ENCODE measurements around the gene CLCN4.

Gene CLCN4

DNA sequence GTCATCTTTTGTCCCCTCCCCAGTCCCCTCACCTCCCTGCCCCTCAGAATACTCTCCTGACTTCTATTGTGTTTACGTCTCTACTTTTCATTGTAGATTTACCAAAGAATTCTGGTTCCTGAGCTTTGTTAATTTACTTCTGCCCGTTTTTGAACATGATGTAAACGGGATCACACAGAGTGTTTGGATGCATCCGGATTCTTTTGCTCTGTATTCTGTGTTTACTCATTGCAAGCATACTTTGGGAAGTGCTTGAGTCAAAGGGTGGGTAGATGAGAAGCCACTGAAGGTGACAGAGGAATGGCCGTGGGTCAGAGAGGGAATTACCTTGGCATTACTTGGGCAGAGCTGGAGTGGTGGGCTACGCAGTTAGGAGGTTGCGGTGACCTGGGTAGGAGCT is 18.0 kb downstream of the CLCN4 start (continued):
- no peak for TF ChIP-seq ZNF292 (tag by site-specific recombination; IDR thresholded peaks at IDR 0.05; ENCODE audit: borderline replicate concordance, low read depth)

DNA sequence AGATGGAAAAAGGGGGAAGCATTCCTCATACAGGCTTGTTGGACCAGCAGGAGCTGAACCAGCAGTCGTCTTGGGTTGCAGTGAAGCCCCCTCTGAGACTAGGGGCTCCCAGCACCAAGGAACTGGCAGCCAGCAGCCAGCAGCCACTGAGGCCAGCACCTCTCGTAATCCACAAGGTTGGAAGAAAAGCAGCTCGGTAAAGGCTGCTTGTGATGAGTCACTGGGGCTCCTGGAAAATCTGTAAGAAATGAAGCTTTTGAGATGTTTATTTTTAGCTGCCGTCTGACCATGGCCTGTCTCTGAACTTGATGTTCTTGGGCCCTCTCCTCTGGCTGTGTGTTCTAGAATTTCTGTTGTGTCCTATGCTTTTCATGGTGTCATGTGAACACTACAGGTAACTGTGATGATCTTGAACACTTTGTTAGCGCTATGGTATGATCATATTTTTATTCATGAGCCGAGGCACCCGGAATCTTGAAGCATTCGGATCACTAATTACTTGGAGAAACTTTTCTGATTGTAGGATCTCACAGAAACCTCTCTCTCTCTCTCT is 18.6 kb downstream of the CLCN4 start:
- H3K4me3 ChIP-seq (ENCODE audit: low read depth, low read length): no peak overlapping the region
- H3K36me3 ChIP-seq (ENCODE audit: control insufficient read depth in 2 of 2, insufficient read depth in 1 of 2, low read length in 2 of 2): no peaks in the 10 kb centered on the region
- H3K9me3 ChIP-seq (ENCODE audit: control insufficient read depth, insufficient read depth, low read depth, low read length): no peaks in the 10 kb centered on the region
- ChIA-PET POLR2A (no interaction called here), CTCF (interaction anchor here (1.6 to 5.7 kb wide), 2 partner anchors 14 to 56 kb away, joined by 4 to 33 read pairs; no protein-coding TSS in a partner anchor)
- TF ChIP-seq, protein P1, sequence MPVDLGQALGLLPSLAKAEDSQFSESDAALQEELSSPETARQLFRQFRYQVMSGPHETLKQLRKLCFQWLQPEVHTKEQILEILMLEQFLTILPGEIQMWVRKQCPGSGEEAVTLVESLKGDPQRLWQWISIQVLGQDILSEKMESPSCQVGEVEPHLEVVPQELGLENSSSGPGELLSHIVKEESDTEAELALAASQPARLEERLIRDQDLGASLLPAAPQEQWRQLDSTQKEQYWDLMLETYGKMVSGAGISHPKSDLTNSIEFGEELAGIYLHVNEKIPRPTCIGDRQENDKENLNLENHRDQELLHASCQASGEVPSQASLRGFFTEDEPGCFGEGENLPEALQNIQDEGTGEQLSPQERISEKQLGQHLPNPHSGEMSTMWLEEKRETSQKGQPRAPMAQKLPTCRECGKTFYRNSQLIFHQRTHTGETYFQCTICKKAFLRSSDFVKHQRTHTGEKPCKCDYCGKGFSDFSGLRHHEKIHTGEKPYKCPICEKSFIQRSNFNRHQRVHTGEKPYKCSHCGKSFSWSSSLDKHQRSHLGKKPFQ (tag by site-specific recombination; IDR thresholded peaks at IDR 0.05): no peak
- TF ChIP-seq, protein P2, sequence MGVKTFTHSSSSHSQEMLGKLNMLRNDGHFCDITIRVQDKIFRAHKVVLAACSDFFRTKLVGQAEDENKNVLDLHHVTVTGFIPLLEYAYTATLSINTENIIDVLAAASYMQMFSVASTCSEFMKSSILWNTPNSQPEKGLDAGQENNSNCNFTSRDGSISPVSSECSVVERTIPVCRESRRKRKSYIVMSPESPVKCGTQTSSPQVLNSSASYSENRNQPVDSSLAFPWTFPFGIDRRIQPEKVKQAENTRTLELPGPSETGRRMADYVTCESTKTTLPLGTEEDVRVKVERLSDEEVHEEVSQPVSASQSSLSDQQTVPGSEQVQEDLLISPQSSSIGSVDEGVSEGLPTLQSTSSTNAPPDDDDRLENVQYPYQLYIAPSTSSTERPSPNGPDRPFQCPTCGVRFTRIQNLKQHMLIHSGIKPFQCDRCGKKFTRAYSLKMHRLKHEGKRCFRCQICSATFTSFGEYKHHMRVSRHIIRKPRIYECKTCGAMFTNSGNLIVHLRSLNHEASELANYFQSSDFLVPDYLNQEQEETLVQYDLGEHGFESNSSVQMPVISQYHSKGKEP (tag by site-specific recombination; IDR thresholded peaks at IDR 0.05): no peak
- TF ChIP-seq ZBTB48 (tag by site-specific recombination; IDR thresholded peaks at IDR 0.05): no peak
- TF ChIP-seq ZNF76 (tag by site-specific recombination; IDR thresholded peaks at IDR 0.05; ENCODE audit: borderline replicate concordance, low read depth): no peak
- TF ChIP-seq, protein P3, sequence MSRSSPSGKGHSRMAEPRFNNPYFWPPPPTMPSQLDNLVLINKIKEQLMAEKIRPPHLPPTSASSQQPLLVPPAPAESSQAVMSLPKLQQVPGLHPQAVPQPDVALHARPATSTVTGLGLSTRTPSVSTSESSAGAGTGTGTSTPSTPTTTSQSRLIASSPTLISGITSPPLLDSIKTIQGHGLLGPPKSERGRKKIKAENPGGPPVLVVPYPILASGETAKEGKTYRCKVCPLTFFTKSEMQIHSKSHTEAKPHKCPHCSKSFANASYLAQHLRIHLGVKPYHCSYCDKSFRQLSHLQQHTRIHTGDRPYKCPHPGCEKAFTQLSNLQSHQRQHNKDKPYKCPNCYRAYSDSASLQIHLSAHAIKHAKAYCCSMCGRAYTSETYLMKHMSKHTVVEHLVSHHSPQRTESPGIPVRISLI (tag by site-specific recombination; IDR thresholded peaks at IDR 0.05): no peak
- TF ChIP-seq ZNF426 (tag by site-specific recombination; IDR thresholded peaks at IDR 0.05): no peak
- TF ChIP-seq, protein P4, sequence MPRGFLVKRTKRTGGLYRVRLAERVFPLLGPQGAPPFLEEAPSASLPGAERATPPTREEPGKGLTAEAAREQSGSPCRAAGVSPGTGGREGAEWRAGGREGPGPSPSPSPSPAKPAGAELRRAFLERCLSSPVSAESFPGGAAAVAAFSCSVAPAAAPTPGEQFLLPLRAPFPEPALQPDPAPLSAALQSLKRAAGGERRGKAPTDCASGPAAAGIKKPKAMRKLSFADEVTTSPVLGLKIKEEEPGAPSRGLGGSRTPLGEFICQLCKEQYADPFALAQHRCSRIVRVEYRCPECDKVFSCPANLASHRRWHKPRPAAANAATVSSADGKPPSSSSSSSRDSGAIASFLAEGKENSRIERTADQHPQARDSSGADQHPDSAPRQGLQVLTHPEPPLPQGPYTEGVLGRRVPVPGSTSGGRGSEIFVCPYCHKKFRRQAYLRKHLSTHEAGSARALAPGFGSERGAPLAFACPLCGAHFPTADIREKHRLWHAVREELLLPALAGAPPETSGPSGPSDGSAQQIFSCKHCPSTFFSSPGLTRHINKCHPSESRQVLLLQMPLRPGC (tag by site-specific recombination; IDR thresholded peaks at IDR 0.05): no peak
- TF ChIP-seq ZNF561 (tag by site-specific recombination; IDR thresholded peaks at IDR 0.05; ENCODE audit: borderline replicate concordance): no peak
- no peak for TF ChIP-seq SALL2 (tag by site-specific recombination; IDR thresholded peaks at IDR 0.05; ENCODE audit: borderline replicate concordance)
- no peak for TF ChIP-seq ZNF571 (tag by site-specific recombination; IDR thresholded peaks at IDR 0.05)
- TF ChIP-seq, protein P5, sequence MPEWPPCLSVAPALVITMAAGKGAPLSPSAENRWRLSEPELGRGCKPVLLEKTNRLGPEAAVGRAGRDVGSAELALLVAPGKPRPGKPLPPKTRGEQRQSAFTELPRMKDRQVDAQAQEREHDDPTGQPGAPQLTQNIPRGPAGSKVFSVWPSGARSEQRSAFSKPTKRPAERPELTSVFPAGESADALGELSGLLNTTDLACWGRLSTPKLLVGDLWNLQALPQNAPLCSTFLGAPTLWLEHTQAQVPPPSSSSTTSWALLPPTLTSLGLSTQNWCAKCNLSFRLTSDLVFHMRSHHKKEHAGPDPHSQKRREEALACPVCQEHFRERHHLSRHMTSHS (tag by site-specific recombination; IDR thresholded peaks at IDR 0.05): no peak
- TF ChIP-seq ZNF341 (tag by site-specific recombination; IDR thresholded peaks at IDR 0.05; ENCODE audit: low read depth): no peak
- TF ChIP-seq ZNF112 (tag by site-specific recombination; IDR thresholded peaks at IDR 0.05): no peak
- TF ChIP-seq, protein P6, sequence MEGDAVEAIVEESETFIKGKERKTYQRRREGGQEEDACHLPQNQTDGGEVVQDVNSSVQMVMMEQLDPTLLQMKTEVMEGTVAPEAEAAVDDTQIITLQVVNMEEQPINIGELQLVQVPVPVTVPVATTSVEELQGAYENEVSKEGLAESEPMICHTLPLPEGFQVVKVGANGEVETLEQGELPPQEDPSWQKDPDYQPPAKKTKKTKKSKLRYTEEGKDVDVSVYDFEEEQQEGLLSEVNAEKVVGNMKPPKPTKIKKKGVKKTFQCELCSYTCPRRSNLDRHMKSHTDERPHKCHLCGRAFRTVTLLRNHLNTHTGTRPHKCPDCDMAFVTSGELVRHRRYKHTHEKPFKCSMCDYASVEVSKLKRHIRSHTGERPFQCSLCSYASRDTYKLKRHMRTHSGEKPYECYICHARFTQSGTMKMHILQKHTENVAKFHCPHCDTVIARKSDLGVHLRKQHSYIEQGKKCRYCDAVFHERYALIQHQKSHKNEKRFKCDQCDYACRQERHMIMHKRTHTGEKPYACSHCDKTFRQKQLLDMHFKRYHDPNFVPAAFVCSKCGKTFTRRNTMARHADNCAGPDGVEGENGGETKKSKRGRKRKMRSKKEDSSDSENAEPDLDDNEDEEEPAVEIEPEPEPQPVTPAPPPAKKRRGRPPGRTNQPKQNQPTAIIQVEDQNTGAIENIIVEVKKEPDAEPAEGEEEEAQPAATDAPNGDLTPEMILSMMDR (tag by site-specific recombination; IDR thresholded peaks at IDR 0.05): no peak
- no peaks in the 10 kb centered on the region for H3K4me1 ChIP-seq (ENCODE audit: control insufficient read depth, insufficient read depth, low read length)
- H3K27ac ChIP-seq (ENCODE audit: extremely low read depth, low read depth, low read length): no peak overlapping the region

All from HEK293 (cell line).